Smooth muscle cell (in vitro differentiated cells): Measurements from ENCODE around the gene TRAPPC3. TPM values are rescaled to one million over a fixed set of nuclear protein-coding genes. Genes with fewer than 3 reads are reported as not detected.

Experiments used
- DNase-seq: peaks from one replicate; lab custom pipeline; 2025; ENCODE audit not compliant: unreplicated experiment; lab: John Stamatoyannopoulos, UW
- H2AFZ ChIP-seq: fragments of 200-600 bp; sonication (generic); 2 replicates; pipeline ENCODE4 v1.6.0; 2016; ENCODE audit warnings: antibody characterized with exemption, low read depth, mild to moderate bottlenecking
- H3F3A ChIP-seq: fragments of 200-600 bp; sonication (generic); 2 replicates; pipeline ENCODE4 v1.6.0; 2017; ENCODE audit warnings: antibody characterized with exemption, low read depth
- H3K27ac ChIP-seq: fragments of 200-600 bp; sonication (generic); 2 replicates; pipeline ENCODE4 v1.5.1; 2016; ENCODE audit warnings: low read depth, mild to moderate bottlenecking
- H3K27me3 ChIP-seq: fragments of 200-600 bp; sonication (generic); 2 replicates; pipeline ENCODE4 v1.6.1; 2016; ENCODE audit warnings: low read depth, mild to moderate bottlenecking
- H3K36me3 ChIP-seq: fragments of 200-600 bp; sonication (generic); 2 replicates; pipeline ENCODE4 v1.5.1; 2016; ENCODE audit warnings: low read depth
- H3K4me1 ChIP-seq: fragments of 200-600 bp; sonication (generic); 2 replicates; pipeline ENCODE4 v1.5.1; 2016; ENCODE audit warnings: low read depth
- H3K4me2 ChIP-seq: fragments of 200-600 bp; sonication (generic); 2 replicates; pipeline ENCODE4 v1.6.0; 2016; ENCODE audit warnings: mild to moderate bottlenecking
- H3K4me3 ChIP-seq: fragments of 200-600 bp; sonication (generic); 2 replicates; pipeline ENCODE4 v1.5.1; 2016; ENCODE audit warnings: mild to moderate bottlenecking
- H3K79me2 ChIP-seq: fragments of 200-600 bp; sonication (generic); 2 replicates; pipeline ENCODE4 v1.6.0; 2016; ENCODE audit warnings: low read depth, mild to moderate bottlenecking
- H3K9ac ChIP-seq: fragments of 200-600 bp; sonication (generic); 2 replicates; pipeline ENCODE4 v1.6.0; 2016; ENCODE audit warnings: low read depth
- H3K9me3 ChIP-seq: fragments of 200-600 bp; sonication (generic); replicated peaks from 2 replicates; pipeline ENCODE4 v1.5.1; 2016; ENCODE audit warnings: low read depth
- H4K20me1 ChIP-seq: fragments of 200-600 bp; sonication (generic); 2 replicates; pipeline ENCODE4 v1.6.0; 2016; ENCODE audit warnings: low read depth
- WGBS: methylation state at CpG from one replicate; pipeline ENCODE4 v1.1.7; 2016; ENCODE audit warnings: low lambda C conversion rate; 5-methylcytosine and 5-hydroxymethylcytosine counted together
- polyA plus RNA-seq: library from polyadenylated mRNA; unstranded; fragments of >200 nt; fragmentation: Nextera tagmentation; extraction: Ambion mirVana; gene quantifications from 2 replicates; pipeline ENCODE4 v1.2.1, GENCODE V29; 2016
- total RNA-seq: library from RNA; depleted of rRNA; stranded (reverse); fragments of >200 nt; gene quantifications from 2 replicates; pipeline ENCODE4 v1.2.3, GENCODE V29; 2014
- TF ChIP-seq, protein P1 (sequence below): fragments of 200-600 bp; sonication (generic); IDR thresholded peaks from 2 replicates; pipeline ENCODE4 v1.5.1; 2017; ENCODE audit warnings: borderline replicate concordance, mild to moderate bottlenecking, antibody characterized with exemption; ENCODE audit not compliant: insufficient read depth, poor library complexity, severe bottlenecking

The TRAPPC3 gene
- total and polyA plus RNA-seq, 2 experiments from 2014 or later, result 67.8 to 113 TPM

DNA sequence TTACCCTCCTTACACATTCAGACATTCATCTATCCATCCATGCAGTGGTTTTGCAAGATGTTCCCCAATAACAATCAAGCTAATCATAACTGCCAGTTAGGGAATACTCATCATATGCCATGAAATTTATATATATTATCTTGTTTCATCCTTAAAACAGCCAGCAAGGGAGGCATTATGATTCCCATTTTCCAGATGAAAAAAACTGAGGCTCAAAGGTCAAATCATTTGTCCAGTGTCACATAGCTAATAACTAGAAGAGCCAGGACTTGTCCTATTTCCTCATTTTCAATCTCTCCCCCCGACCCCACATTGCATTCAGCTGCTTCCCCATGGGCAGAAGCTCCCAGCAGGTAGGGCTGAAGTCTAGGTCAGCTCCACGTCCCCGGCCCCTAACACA, 17.3 kb downstream of the TRAPPC3 start:
- no peaks in the 10 kb centered on the region for H3K36me3 ChIP-seq
- no peaks in the 10 kb centered on the region for H3K79me2 ChIP-seq
- no peak overlapping the region for H3K4me2 ChIP-seq
- no peak overlapping the region for H3K27ac ChIP-seq
- no peak overlapping the region for H3K9ac ChIP-seq
- no peak for DNase-seq
- no peak overlapping the region for H3K4me3 ChIP-seq
- H3K9me3 ChIP-seq, result no peaks in the 10 kb centered on the region
- TF ChIP-seq, protein P1, sequence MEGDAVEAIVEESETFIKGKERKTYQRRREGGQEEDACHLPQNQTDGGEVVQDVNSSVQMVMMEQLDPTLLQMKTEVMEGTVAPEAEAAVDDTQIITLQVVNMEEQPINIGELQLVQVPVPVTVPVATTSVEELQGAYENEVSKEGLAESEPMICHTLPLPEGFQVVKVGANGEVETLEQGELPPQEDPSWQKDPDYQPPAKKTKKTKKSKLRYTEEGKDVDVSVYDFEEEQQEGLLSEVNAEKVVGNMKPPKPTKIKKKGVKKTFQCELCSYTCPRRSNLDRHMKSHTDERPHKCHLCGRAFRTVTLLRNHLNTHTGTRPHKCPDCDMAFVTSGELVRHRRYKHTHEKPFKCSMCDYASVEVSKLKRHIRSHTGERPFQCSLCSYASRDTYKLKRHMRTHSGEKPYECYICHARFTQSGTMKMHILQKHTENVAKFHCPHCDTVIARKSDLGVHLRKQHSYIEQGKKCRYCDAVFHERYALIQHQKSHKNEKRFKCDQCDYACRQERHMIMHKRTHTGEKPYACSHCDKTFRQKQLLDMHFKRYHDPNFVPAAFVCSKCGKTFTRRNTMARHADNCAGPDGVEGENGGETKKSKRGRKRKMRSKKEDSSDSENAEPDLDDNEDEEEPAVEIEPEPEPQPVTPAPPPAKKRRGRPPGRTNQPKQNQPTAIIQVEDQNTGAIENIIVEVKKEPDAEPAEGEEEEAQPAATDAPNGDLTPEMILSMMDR, result no peak
- WGBS, result 88% methylated on average over 3 of the region's 3 CpGs
- H4K20me1 ChIP-seq, result no peaks in the 10 kb centered on the region
- H3K27me3 ChIP-seq, result no peaks in the 10 kb centered on the region
- H3K4me1 ChIP-seq, result no peaks in the 10 kb centered on the region
- H2AFZ ChIP-seq, result no peak overlapping the region
- H3F3A ChIP-seq, result peaks cover 9% of the 10 kb centered on the region

DNA sequence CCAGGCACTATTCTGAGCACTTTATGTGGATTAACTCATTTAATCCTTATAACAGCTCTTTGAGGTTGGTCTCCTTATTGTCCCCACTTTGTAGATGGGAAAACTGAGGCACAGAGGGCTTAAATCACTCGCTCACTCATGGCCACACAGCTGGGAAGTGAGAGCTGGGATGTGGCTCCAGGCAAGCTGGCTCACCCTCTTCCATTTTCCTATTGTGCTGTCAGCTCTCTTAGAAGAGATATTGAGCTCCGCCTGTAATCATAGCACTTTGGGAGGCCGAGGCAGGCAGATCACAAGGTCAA, 20.4 kb downstream of the TRAPPC3 start:
- TF ChIP-seq, protein P1, result no peak
- WGBS, result 93% methylated on average over 3 of the region's 3 CpGs

DNA sequence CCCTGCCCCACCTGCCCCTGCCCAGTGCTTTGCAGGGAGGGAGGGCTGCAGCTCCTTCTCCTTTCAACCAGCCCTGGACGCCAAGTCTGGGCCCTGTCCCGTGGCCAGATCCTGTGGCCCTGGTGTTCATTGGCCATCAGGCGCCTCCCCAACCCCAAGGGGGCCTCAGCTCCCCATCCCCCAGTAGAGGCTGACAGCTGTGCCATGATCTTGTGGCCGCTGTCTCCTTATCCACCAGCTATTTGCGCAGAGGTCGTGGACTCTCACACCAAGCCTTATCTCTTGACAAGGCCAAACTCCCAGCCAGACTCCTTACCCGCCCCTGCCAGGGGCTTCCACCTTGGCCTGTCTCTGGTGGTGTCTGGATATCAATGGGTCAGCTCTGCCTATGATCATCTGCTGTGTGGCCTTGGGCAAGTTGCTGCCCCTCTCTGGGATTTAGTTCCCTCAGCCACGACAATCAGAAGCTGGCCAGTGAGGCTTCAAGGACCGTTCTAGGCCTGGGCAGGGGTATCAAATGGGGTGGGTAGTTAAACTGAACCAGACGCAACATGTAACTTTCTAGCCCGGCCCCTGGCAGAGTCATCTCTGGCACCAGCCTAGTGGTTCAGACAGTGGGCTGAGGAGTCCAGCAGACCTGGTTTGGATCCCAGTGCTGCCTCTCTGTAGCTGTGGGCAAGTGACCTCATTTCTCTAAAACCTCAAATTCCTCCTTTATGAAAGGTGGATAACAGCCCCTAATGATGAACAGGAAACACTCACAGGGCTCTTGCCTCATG, 21.0 kb downstream of the TRAPPC3 start:
- H3K9me3 ChIP-seq, result no peaks in the 10 kb centered on the region
- H3K4me1 ChIP-seq, result no peaks in the 10 kb centered on the region
- 66% methylated on average over 10 of the region's 11 CpGs for WGBS
- no peak overlapping the region for H3K4me3 ChIP-seq
- peak overlapping the region; percentile 62 for H3K9ac ChIP-seq
- peak overlapping the region; percentile 40 for H3K4me2 ChIP-seq
- no peak overlapping the region for H2AFZ ChIP-seq
- H3F3A ChIP-seq, result no peaks in the 10 kb centered on the region
- TF ChIP-seq, protein P1, result no peak
- no peaks in the 10 kb centered on the region for H3K36me3 ChIP-seq
- H4K20me1 ChIP-seq, result no peaks in the 10 kb centered on the region
- H3K79me2 ChIP-seq, result no peaks in the 10 kb centered on the region
- H3K27ac ChIP-seq, result peak overlapping the region; percentile 84
- peaks cover 3% of the 10 kb centered on the region for H3K27me3 ChIP-seq
- DNase-seq, result no peak

More for the DNA sequence above, 20.4 kb downstream of the TRAPPC3 start:
- Histone ChIP-seq H3K36me3 (no peaks in the 10 kb centered on the region), H4K20me1 (no peaks in the 10 kb centered on the region), H3K79me2 (no peaks in the 10 kb centered on the region), H3K4me1 (no peaks in the 10 kb centered on the region), H3K4me3 (no peak overlapping the region), H3F3A (no peaks in the 10 kb centered on the region), H3K4me2 (no peak overlapping the region), H2AFZ (no peak overlapping the region), H3K27me3 (peaks cover 3% of the 10 kb centered on the region), H3K27ac (peak overlapping the region; percentile 84), H3K9ac (no peak overlapping the region), H3K9me3 (no peaks in the 10 kb centered on the region)
- no peak for DNase-seq

DNA sequence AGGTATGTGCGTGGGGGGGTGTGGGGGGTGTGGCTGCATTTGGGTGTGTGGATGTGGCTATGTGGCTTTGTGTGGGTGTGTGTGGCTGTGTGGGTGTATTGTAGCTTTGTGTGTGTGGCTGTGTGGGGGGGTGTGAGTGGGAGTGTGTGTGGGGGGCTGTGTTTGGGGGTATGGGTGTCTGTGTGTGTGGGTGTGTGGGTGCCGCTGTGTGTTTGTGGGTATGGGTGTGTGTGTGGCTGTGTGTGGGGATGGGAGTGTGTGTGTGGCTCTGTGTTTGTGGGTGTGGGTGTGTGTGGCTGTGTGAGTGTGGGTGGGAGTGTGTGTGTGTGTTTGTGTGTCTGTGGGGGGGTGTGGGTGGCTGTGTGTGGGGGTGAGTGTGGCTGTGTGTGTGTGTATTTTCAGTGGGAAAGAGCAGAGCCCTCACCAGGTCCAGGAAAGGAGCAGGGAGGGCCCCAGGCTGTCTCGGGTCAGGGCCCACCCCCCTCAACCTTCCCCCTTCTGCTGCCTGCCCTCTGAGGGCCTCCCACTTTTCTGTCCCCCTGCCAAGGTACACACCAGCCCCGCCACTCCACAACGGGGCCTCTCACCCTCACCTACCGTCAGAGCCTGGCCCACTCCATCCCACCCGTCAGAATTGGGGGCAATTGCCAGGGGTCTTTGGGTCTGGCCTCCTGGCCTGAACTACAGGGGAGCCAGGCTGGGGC, 22.3 kb downstream of the TRAPPC3 start:
- Histone ChIP-seq H3F3A (no peaks in the 10 kb centered on the region), H3K9ac (no peak overlapping the region), H3K4me3 (no peak overlapping the region), H3K4me1 (no peaks in the 10 kb centered on the region), H3K79me2 (no peaks in the 10 kb centered on the region), H3K27ac (no peak overlapping the region), H4K20me1 (no peaks in the 10 kb centered on the region), H2AFZ (no peak overlapping the region), H3K27me3 (peaks cover 3% of the 10 kb centered on the region), H3K9me3 (no peaks in the 10 kb centered on the region), H3K4me2 (no peak overlapping the region), H3K36me3 (no peaks in the 10 kb centered on the region)
- TF ChIP-seq, protein P1, result no peak
- DNase-seq, result no peak
- 76% methylated on average over 4 of the region's 7 CpGs for WGBS
